ENCODE measurements around the gene MPZL3.
"Not testable (repeated sequence)": the region's sequence is repeated elsewhere in the genome, so short reads cannot be mapped to it uniquely, and the experiment has no call there.

MPZL3 gene

GRCh38 chr11:118184784-118185579, 67.2 kb downstream of the MPZL3 start:
- DNase-seq (ENCODE audit: low spot score), result no peak

GRCh38 chr11:118183691-118184090, 68.5 kb downstream of the MPZL3 start:
- DNase-seq (ENCODE audit: low spot score), result not testable (repeated sequence)

- no peak for DNase-seq (ENCODE audit: low spot score)
These were observed 71.9 kb downstream of the MPZL3 start for GRCh38 chr11:118180300-118180703.

GRCh38 chr11:118176778-118177134, 75.4 kb downstream of the MPZL3 start:
- no peak for DNase-seq (ENCODE audit: low spot score)
